ENCODE measurements around the gene MND1. TPM values are rescaled to one million over a fixed set of nuclear protein-coding genes. Genes with fewer than 3 reads are reported as not detected.

MND1 gene
- total RNA-seq, 1 experiment from 2014 or later = 21.8 TPM

GRCh38 chr4:153296040-153296823, 48.3 kb upstream of the MND1 start:
- H3K36me3 Mint-ChIP-seq (ENCODE audit: insufficient read depth, unreplicated experiment) = peaks cover 28% of the 10 kb centered on the region
- intact Hi-C loops (cut with micrococcal nuclease; ENCODE audit: unreplicated experiment) = no loop called here
- ChIA-PET CTCF (interaction anchor here (2.0 kb wide), 1 partner anchor 154 kb away, joined by 4 read pairs; no protein-coding TSS in a partner anchor), POLR2A (no interaction called here)
- H3K4me3 Mint-ChIP-seq (ENCODE audit: unreplicated experiment) = no peak overlapping the region
- Histone ChIP-seq H3K27me3 (replicated peaks; ENCODE audit: control insufficient read depth, insufficient read depth, low read length) (no peaks in the 10 kb centered on the region), H3K36me3 (ENCODE audit: control insufficient read depth, insufficient read depth, low read length) (no peaks in the 10 kb centered on the region), H3K9me3 (peaks cover 4% of the 10 kb centered on the region), H3K4me3 (ENCODE audit: low read depth, low read length) (no peak overlapping the region), H3K4me1 (no peaks in the 10 kb centered on the region)
- DNase-seq = no peak
- no peaks in the 10 kb centered on the region for H3K27me3 Mint-ChIP-seq (ENCODE audit: insufficient read depth, unreplicated experiment)
- no peak for TF ChIP-seq CTCF (IDR thresholded peaks at IDR 0.05; ENCODE audit: insufficient read depth in 1 of 2, low read depth in 1 of 2, low read length in 1 of 2, severe bottlenecking in 1 of 2, unreplicated experiment in 1 of 2)
- BruUV-seq (replicated peaks) = no TSS peak
- H3K9me3 Mint-ChIP-seq (ENCODE audit: unreplicated experiment) = peaks cover 11% of the 10 kb centered on the region
- H3K4me1 Mint-ChIP-seq (ENCODE audit: low read depth, unreplicated experiment) = peaks cover 8% of the 10 kb centered on the region
- H3K27ac Mint-ChIP-seq (ENCODE audit: unreplicated experiment) = peak overlapping the region; percentile 23

- no peak overlapping the region for H3K4me3 ChIP-seq (ENCODE audit: low read depth, low read length)
- H3K4me3 Mint-ChIP-seq (ENCODE audit: unreplicated experiment) = no peak overlapping the region
- H3K27me3 ChIP-seq (replicated peaks; ENCODE audit: control insufficient read depth, insufficient read depth, low read length) = no peaks in the 10 kb centered on the region
- H3K9me3 ChIP-seq = peaks cover 4% of the 10 kb centered on the region
- peaks cover 8% of the 10 kb centered on the region for H3K4me1 Mint-ChIP-seq (ENCODE audit: low read depth, unreplicated experiment)
- peaks cover 33% of the 10 kb centered on the region for H3K36me3 Mint-ChIP-seq (ENCODE audit: insufficient read depth, unreplicated experiment)
- H3K27ac Mint-ChIP-seq (ENCODE audit: unreplicated experiment) = no peak overlapping the region
- peaks cover 11% of the 10 kb centered on the region for H3K9me3 Mint-ChIP-seq (ENCODE audit: unreplicated experiment)
- no peak for DNase-seq
- no peaks in the 10 kb centered on the region for H3K36me3 ChIP-seq (ENCODE audit: control insufficient read depth, insufficient read depth, low read length)
- BruUV-seq (replicated peaks) = no TSS peak
- no peak for TF ChIP-seq CTCF (IDR thresholded peaks at IDR 0.05; ENCODE audit: insufficient read depth in 1 of 2, low read depth in 1 of 2, low read length in 1 of 2, severe bottlenecking in 1 of 2, unreplicated experiment in 1 of 2)
- no peaks in the 10 kb centered on the region for H3K4me1 ChIP-seq
- intact Hi-C loops (cut with micrococcal nuclease; ENCODE audit: unreplicated experiment) = no loop called here
- no peaks in the 10 kb centered on the region for H3K27me3 Mint-ChIP-seq (ENCODE audit: insufficient read depth, unreplicated experiment)
- CTCF ChIA-PET = interaction anchor here (2.0 kb wide), 1 partner anchor 154 kb away, joined by 4 read pairs; no protein-coding TSS in a partner anchor
- POLR2A ChIA-PET = no interaction called here
These were observed 47.4 kb upstream of the MND1 start for GRCh38 chr4:153297116-153297515.

DNA sequence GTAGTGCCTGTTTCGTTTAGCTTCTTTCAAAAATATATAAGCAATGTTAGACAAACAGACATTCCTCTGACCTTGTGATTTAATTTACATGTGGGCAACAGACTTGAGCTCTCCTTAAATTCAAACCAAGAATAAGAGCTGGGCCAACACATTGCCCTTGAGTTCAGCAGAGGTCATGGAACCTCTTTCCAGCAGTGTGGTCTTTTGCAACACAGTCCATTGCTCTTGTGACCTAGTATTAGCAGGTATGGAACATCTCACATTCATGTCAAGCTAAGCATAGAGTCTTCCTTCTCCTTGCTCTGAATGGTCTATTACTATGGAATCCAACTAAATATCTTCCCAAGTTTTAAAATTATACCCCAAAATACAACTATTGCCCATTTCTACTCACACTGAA, 33.7 kb upstream of the MND1 start:
- Mint-ChIP-seq H3K27me3 (ENCODE audit: insufficient read depth, unreplicated experiment) (no peaks in the 10 kb centered on the region), H3K4me3 (ENCODE audit: unreplicated experiment) (no peak overlapping the region), H3K9me3 (ENCODE audit: unreplicated experiment) (no peaks in the 10 kb centered on the region), H3K4me1 (ENCODE audit: low read depth, unreplicated experiment) (no peaks in the 10 kb centered on the region), H3K27ac (ENCODE audit: unreplicated experiment) (no peak overlapping the region), H3K36me3 (ENCODE audit: insufficient read depth, unreplicated experiment) (peaks cover 16% of the 10 kb centered on the region)
- BruUV-seq (replicated peaks) = no TSS peak
- ChIA-PET POLR2A (no interaction called here), CTCF (interaction anchor here (0.6 kb wide), 1 partner anchor 76 kb away, joined by 3 read pairs; no protein-coding TSS in a partner anchor)
- intact Hi-C loops (cut with micrococcal nuclease; ENCODE audit: unreplicated experiment) = no loop called here
- no peaks in the 10 kb centered on the region for H3K27me3 ChIP-seq (replicated peaks; ENCODE audit: control insufficient read depth, insufficient read depth, low read length)
- no peak overlapping the region for H3K4me3 ChIP-seq (ENCODE audit: low read depth, low read length)
- no peaks in the 10 kb centered on the region for H3K9me3 ChIP-seq
- no peaks in the 10 kb centered on the region for H3K36me3 ChIP-seq (ENCODE audit: control insufficient read depth, insufficient read depth, low read length)
- DNase-seq = no peak
- no peaks in the 10 kb centered on the region for H3K4me1 ChIP-seq
- no peak for TF ChIP-seq CTCF (IDR thresholded peaks at IDR 0.05; ENCODE audit: insufficient read depth in 1 of 2, low read depth in 1 of 2, low read length in 1 of 2, severe bottlenecking in 1 of 2, unreplicated experiment in 1 of 2)
